CD14-positive monocyte (primary cell): ENCODE measurements around the gene C1orf105. TPM values are rescaled to one million over a fixed set of nuclear protein-coding genes. Genes with fewer than 3 reads are reported as not detected.

Experiments used
- DNase-seq, 3 donors: peaks; one replicate each; pipeline ENCODE4 v3.0.0-alpha.2; 2011 to 2022
- H2AFZ ChIP-seq: 2 replicates; pipeline ENCODE4 v1.6.0; 2012; ENCODE audit warnings: mild to moderate bottlenecking, low read depth, low read length, inconsistent platforms; ENCODE audit not compliant: insufficient read depth, poor library complexity, severe bottlenecking
- H3K27ac ChIP-seq, 2 donors: 1 replicate in 1 of 2; 2 replicates in 1 of 2; pipeline ENCODE4 v1.5.1; 2012 to 2013; ENCODE audit warnings: low read length in 2 of 2, control low read depth in 1 of 2, inconsistent platforms in 1 of 2, low read depth in 1 of 2, mild to moderate bottlenecking in 1 of 2
- H3K27me3 ChIP-seq, 2 donors: one replicate each; pipeline versions ENCODE4 v1.6.0 to v1.6.1; 2011 to 2013; ENCODE audit warnings: low read length in 2 of 2; ENCODE audit not compliant: control insufficient read depth in 2 of 2, insufficient read depth in 2 of 2
- H3K36me3 ChIP-seq, 2 donors: replicated peaks in 1 of 2; 1 replicate in 1 of 2; 2 replicates in 1 of 2; pipeline versions ENCODE4 v1.5.1 to v1.6.1; 2012 to 2013; ENCODE audit warnings: low read length in 2 of 2, control low read depth in 1 of 2, inconsistent platforms in 1 of 2, mild to moderate bottlenecking in 1 of 2; ENCODE audit not compliant: insufficient read depth in 2 of 2, control insufficient read depth in 1 of 2
- H3K4me1 ChIP-seq, 2 donors: 1 replicate in 1 of 2; 2 replicates in 1 of 2; pipeline versions ENCODE4 v1.5.1 to v1.6.1; 2012 to 2013; ENCODE audit warnings: low read length in 2 of 2, control low read depth in 1 of 2, inconsistent platforms in 1 of 2, mild to moderate bottlenecking in 1 of 2, moderate library complexity in 1 of 2; ENCODE audit not compliant: insufficient read depth in 2 of 2, control insufficient read depth in 1 of 2
- H3K4me2 ChIP-seq: replicated peaks from 2 replicates; pipeline ENCODE3; 2012; ENCODE audit warnings: low read length, moderate library complexity, mild to moderate bottlenecking; ENCODE audit not compliant: poor library complexity, severe bottlenecking; ENCODE audit errors: extremely low read depth
- H3K4me3 ChIP-seq, 3 experiments: fragments of 200-600 bp in 1 of 3; sonication (generic) in 1 of 3; replicated peaks in 1 of 3; 1 replicate in 2 of 3; 2 replicates in 1 of 3; pipeline ENCODE4 v1.5.1; 2011 to 2013; ENCODE audit warnings: low read length in 3 of 3, mild to moderate bottlenecking in 3 of 3, control low read depth in 2 of 3, low read depth in 2 of 3, inconsistent platforms in 1 of 3, moderate library complexity in 1 of 3
- H3K79me2 ChIP-seq: 2 replicates; pipeline ENCODE4 v1.6.0; 2012; ENCODE audit warnings: mild to moderate bottlenecking, control low read depth, inconsistent platforms, low read length, moderate library complexity; ENCODE audit not compliant: insufficient read depth
- H3K9ac ChIP-seq: 2 replicates; pipeline ENCODE4 v1.6.0; 2017; ENCODE audit warnings: low read length, mild to moderate bottlenecking; ENCODE audit not compliant: insufficient read depth, poor library complexity, severe bottlenecking
- H3K9me3 ChIP-seq, 2 donors: replicated peaks in 1 of 2; 1 replicate in 1 of 2; 2 replicates in 1 of 2; pipeline versions ENCODE4 v1.5.1 to v1.6.1; 2012 to 2013; ENCODE audit warnings: low read length in 2 of 2, control low read depth in 1 of 2; ENCODE audit not compliant: control insufficient read depth in 1 of 2, insufficient read depth in 1 of 2
- H4K20me1 ChIP-seq: 2 replicates; pipeline ENCODE4 v1.6.0; 2012; ENCODE audit warnings: mild to moderate bottlenecking, low read length, control low read depth, moderate library complexity; ENCODE audit not compliant: insufficient read depth
- H3K27ac Mint-ChIP-seq, 7 donors: one replicate each; pipeline ENCODE4 v1.8.0; 2020; ENCODE audit warnings: mild to moderate bottlenecking in 7 of 7, mixed read lengths in 7 of 7, moderate library complexity in 6 of 7, inconsistent platforms in 2 of 7
- H3K27me3 Mint-ChIP-seq, 3 donors: one replicate each; pipeline ENCODE4 v1.8.0; 2021 to 2022; ENCODE audit warnings: low read depth in 3 of 3, mild to moderate bottlenecking in 3 of 3, mixed read lengths in 3 of 3, moderate library complexity in 3 of 3, inconsistent platforms in 1 of 3
- H3K36me3 Mint-ChIP-seq, 2 donors: one replicate each; pipeline ENCODE4 v1.8.0; 2020; ENCODE audit warnings: mixed read lengths in 2 of 2, inconsistent platforms in 1 of 2, mild to moderate bottlenecking in 1 of 2
- H3K4me1 Mint-ChIP-seq: one replicate; pipeline ENCODE4 v1.8.0; 2020; ENCODE audit warnings: mild to moderate bottlenecking, mixed read lengths
- H3K4me3 Mint-ChIP-seq, 2 donors: one replicate each; pipeline ENCODE4 v1.8.0; 2020; ENCODE audit warnings: mild to moderate bottlenecking in 2 of 2, mixed read lengths in 2 of 2, moderate library complexity in 1 of 2
- H3K9me3 Mint-ChIP-seq, 7 donors: one replicate each; pipeline ENCODE4 v1.8.0; 2020 to 2022; ENCODE audit warnings: mixed read lengths in 7 of 7, mild to moderate bottlenecking in 6 of 7, moderate library complexity in 6 of 7, inconsistent platforms in 2 of 7
- CTCF ChIP-seq: fragments of 200-600 bp; IDR thresholded peaks from one replicate; pipeline ENCODE4 v1.8.0; 2022; ENCODE audit warnings: antibody characterized with exemption, mild to moderate bottlenecking
- WGBS: methylation state at CpG from one replicate; pipeline ENCODE4 v1.1.5; 2013; ENCODE audit warnings: missing lambda C conversion rate; ENCODE audit not compliant: insufficient coverage; 5-methylcytosine and 5-hydroxymethylcytosine counted together
- intact Hi-C, 2 donors: fragments of 100-400 bp; cut with micrococcal nuclease; formaldehyde crosslinking; loops; one replicate each; pipeline versions ENCODE4 v1.15.0 to v1.15.1; 2023
- polyA plus RNA-seq, 3 donors: library from polyadenylated mRNA; depleted of rRNA in 1 of 3; unstranded in 2 of 3; stranded (reverse) in 1 of 3; fragments of 300-500 nt in 2 of 3; fragments of >200 nt in 1 of 3; fragmentation: Illumina TruSeq in 2 of 3; gene quantifications; 1 replicate in 2 of 3; 2 replicates in 1 of 3; pipeline ENCODE4 v1.2.3, GENCODE V29; 2012 to 2021

C1orf105 gene
- polyA plus RNA-seq, 3 donors = not detected

DNA sequence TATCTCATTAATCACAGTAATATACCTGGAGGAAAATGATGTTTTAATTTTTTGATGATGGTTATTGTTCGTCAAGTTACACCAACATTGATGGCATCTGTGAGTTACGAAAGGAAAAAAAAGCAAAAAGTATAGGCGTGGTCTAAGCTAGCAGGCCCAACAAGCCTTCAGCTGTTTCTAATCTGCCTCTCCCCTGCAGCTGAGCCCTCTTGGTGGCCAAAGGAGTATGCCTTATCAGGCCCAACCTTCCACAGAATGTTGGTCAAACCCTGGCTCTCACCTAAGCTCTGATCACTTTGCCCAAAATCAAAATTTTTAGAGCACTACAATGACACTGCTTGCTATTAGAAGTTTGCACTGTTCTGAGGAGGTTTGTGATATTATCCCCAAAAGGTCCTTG lies 4.9 kb downstream of the C1orf105 start:
- Histone ChIP-seq H4K20me1 (peaks cover 4% of the 10 kb centered on the region), H3K36me3 (no peaks in the 10 kb centered on the region), H3K4me3 (no peak overlapping the region), H3K9me3 (no peaks in the 10 kb centered on the region), H3K4me2 (no peak overlapping the region), H2AFZ (no peak overlapping the region), H3K79me2 (no peaks in the 10 kb centered on the region), H3K4me1 (no peaks in the 10 kb centered on the region), H3K9ac (no peak overlapping the region), H3K27me3 (no peaks in the 10 kb centered on the region), H3K27ac (no peak overlapping the region)
- H3K4me1 Mint-ChIP-seq = peaks cover 2% of the 10 kb centered on the region
- no peak overlapping the region for H3K4me3 Mint-ChIP-seq
- no peak overlapping the region for H3K27ac Mint-ChIP-seq
- H3K27me3 Mint-ChIP-seq = peaks cover 0 to 4% (median 0%) of the 10 kb centered on the region in 3 donors
- intact Hi-C loops = no loop called here
- TF ChIP-seq CTCF = no peak
- DNase-seq = no peak
- no peaks in the 10 kb centered on the region for H3K9me3 Mint-ChIP-seq
- no peaks in the 10 kb centered on the region for H3K36me3 Mint-ChIP-seq
- WGBS = 100% methylated on average over 1 of the region's 3 CpGs

DNA sequence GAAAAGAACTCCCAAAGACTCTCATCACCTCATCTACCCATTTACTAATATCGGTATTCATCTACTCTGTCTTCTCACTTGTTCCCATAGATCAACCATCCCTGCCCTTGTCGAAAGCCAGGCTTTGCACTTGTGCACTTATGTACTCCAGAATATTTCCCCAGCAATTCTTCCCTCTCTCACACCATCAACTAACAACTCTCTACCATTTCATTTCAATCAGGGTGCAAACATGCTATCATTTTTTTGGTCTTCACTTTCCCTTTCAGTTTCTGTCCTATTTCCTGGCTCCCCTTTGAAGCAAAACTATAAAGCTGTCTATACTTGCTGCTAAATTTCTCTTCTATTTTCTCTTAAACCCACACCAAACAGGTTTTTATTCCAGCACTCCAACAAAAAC lies 6.7 kb downstream of the C1orf105 start:
- Histone ChIP-seq H3K36me3 (no peaks in the 10 kb centered on the region), H4K20me1 (peaks cover 4% of the 10 kb centered on the region), H3K4me3 (no peak overlapping the region), H3K27me3 (no peaks in the 10 kb centered on the region), H3K4me2 (no peak overlapping the region), H2AFZ (no peak overlapping the region), H3K4me1 (no peaks in the 10 kb centered on the region), H3K79me2 (no peaks in the 10 kb centered on the region), H3K9me3 (no peaks in the 10 kb centered on the region), H3K27ac (no peak overlapping the region), H3K9ac (no peak overlapping the region)
- Mint-ChIP-seq H3K36me3 (peaks cover 0 to 5% of the 10 kb centered on the region in 2 donors), H3K27me3 (no peaks in the 10 kb centered on the region), H3K27ac (no peak overlapping the region), H3K4me1 (peaks cover 7% of the 10 kb centered on the region), H3K9me3 (no peaks in the 10 kb centered on the region), H3K4me3 (no peak overlapping the region)
- DNase-seq = no peak
- intact Hi-C loops = no loop called here
- 89% methylated on average over 2 of the region's 2 CpGs for WGBS
- TF ChIP-seq CTCF = no peak
